K562 (cell line): ENCODE measurements around the gene AMBRA1. TPM values are rescaled to one million over a fixed set of nuclear protein-coding genes. Genes with fewer than 3 reads are reported as not detected.

ENCODE experiments used
- ATAC-seq: fragments of 200-7000 bp; cut with Tn5 transposase; 3 replicates; pipeline ENCODE4 v1.9.1; 2020; ENCODE audit warnings: moderate library complexity
- BruUV-seq: library from RNA; stranded (reverse); fragments of 400-500 nt; replicated peaks from 2 replicates; lab custom pipeline; 2021; lab: Mats Ljungman, UMichigan
- CTCF ChIA-PET: fragments of 300-600 bp; formaldehyde crosslinking; extraction: SDS; loops from one replicate; lab custom pipeline; 2021; ENCODE audit warnings: low intra/inter-chr PET ratio; lab: Yijun Ruan, JAX
- POLR2A ChIA-PET: fragments of 300-600, 350-650 bp; sonication (Branson Sonifier 250); formaldehyde crosslinking; extraction: SDS; loops from one replicate; lab custom pipeline; 2021; ENCODE audit warnings: antibody characterized with exemption, inconsistent platforms; lab: Yijun Ruan, JAX
- DNase-seq, 4 experiments: peaks; one replicate each; pipeline versions ENCODE4 v3.0.0 to v3.0.0-alpha.2; 2011 to 2018; ENCODE audit warnings: low spot score in 3 of 4, mixed read lengths in 3 of 4; ENCODE audit errors: extremely low read depth in 1 of 4
- FAIRE-seq: peaks from 2 replicates; lab custom pipeline; 2011; peaks lifted over from hg19 to GRCh38; lab: Jason Lieb, UNC
- H2AFZ ChIP-seq: 2 replicates; pipeline ENCODE4 v1.6.0; 2011; ENCODE audit warnings: low read depth, low read length, control low read depth, inconsistent platforms
- H3K27ac ChIP-seq: fragments of 200-600 bp; 3 replicates; pipeline ENCODE4 v1.8.0; 2011; ENCODE audit warnings: low read depth, mild to moderate bottlenecking, control low read depth, inconsistent platforms, low read length, moderate library complexity, mixed read lengths; ENCODE audit errors: extremely low read depth
- H3K27me3 ChIP-seq, 2 experiments: fragments of 300-600 bp in 1 of 2; 2 replicates in 1 of 2; 3 replicates in 1 of 2; pipeline versions ENCODE4 v1.6.0 to v1.8.0; 2011; ENCODE audit warnings: inconsistent platforms in 2 of 2, low read length in 2 of 2, mild to moderate bottlenecking in 1 of 2, mixed read lengths in 1 of 2, moderate library complexity in 1 of 2; ENCODE audit not compliant: control insufficient read depth in 2 of 2, insufficient read depth in 2 of 2
- H3K36me3 ChIP-seq: fragments of 300-600 bp; 3 replicates; pipeline ENCODE4 v1.8.0; 2011; ENCODE audit warnings: mild to moderate bottlenecking, low read length, inconsistent platforms; ENCODE audit not compliant: control insufficient read depth, insufficient read depth
- H3K4me1 ChIP-seq, 2 experiments: fragments of 200-600 bp in 1 of 2; replicated peaks in 1 of 2; 2 replicates in 1 of 2; 3 replicates in 1 of 2; pipeline versions ENCODE4 v1.5.1 to v1.8.0; 2011; ENCODE audit warnings: inconsistent platforms in 2 of 2, low read length in 2 of 2, mild to moderate bottlenecking in 1 of 2, mixed read lengths in 1 of 2, moderate library complexity in 1 of 2; ENCODE audit not compliant: control insufficient read depth in 2 of 2, insufficient read depth in 2 of 2
- H3K4me2 ChIP-seq: 2 replicates; pipeline ENCODE4 v1.6.1; 2011; ENCODE audit warnings: low read length, control low read depth, inconsistent platforms, mixed read lengths; ENCODE audit not compliant: insufficient read depth
- H3K4me3 ChIP-seq: fragments of 200-600 bp; sonication (generic), shearing (Covaris generic); 2 replicates; pipeline ENCODE4 v1.5.1; 2016; ENCODE audit warnings: control low read depth, inconsistent platforms
- H3K79me2 ChIP-seq: fragments of 200-600 bp; 3 replicates; pipeline ENCODE4 v1.8.0; 2011; ENCODE audit warnings: low read length, inconsistent platforms; ENCODE audit not compliant: control insufficient read depth, insufficient read depth
- H3K9ac ChIP-seq, 2 experiments: 2 replicates each; pipeline versions ENCODE4 v1.6.0 to v1.6.1; 2011; ENCODE audit warnings: low read depth in 2 of 2, low read length in 2 of 2, control low read depth in 1 of 2, inconsistent platforms in 1 of 2, mild to moderate bottlenecking in 1 of 2, mixed read lengths in 1 of 2; ENCODE audit not compliant: insufficient read depth in 1 of 2
- H3K9me1 ChIP-seq: one replicate; pipeline ENCODE4 v1.6.0; 2011; ENCODE audit warnings: inconsistent platforms, mild to moderate bottlenecking, low read length, moderate library complexity; ENCODE audit not compliant: control insufficient read depth, insufficient read depth
- H3K9me3 ChIP-seq: replicated peaks from 2 replicates; pipeline ENCODE4 v1.5.1; 2011; ENCODE audit warnings: low read depth, low read length, inconsistent platforms; ENCODE audit not compliant: control insufficient read depth, insufficient read depth
- H4K20me1 ChIP-seq: replicated peaks from 2 replicates; pipeline ENCODE4 v1.6.1; 2011; ENCODE audit warnings: low read length, inconsistent platforms, mixed read lengths; ENCODE audit not compliant: control insufficient read depth, insufficient read depth
- COPS2 ChIP-seq: fragments of 450-650 bp; conservative IDR thresholded peaks from 2 replicates; pipeline ENCODE4 v1.6.1; 2016; ENCODE audit warnings: mild to moderate bottlenecking, moderate library complexity
- CREBBP ChIP-seq: IDR thresholded peaks from one replicate; pipeline ENCODE4 v1.6.1; 2012; ENCODE audit warnings: low read depth, mild to moderate bottlenecking, control low read depth, inconsistent platforms, low read length
- DDX20 ChIP-seq: fragments of 450-650 bp; IDR thresholded peaks from 2 replicates; pipeline ENCODE4 v1.6.1; 2016; ENCODE audit warnings: missing genetic modification characterization, low read depth, mild to moderate bottlenecking, missing compliant biosample characterization, moderate library complexity
- EGR1 ChIP-seq: fragments of 450-650 bp; conservative IDR thresholded peaks from 2 replicates; pipeline ENCODE4 v1.6.1; 2017; ENCODE audit warnings: mild to moderate bottlenecking
- ELF1 ChIP-seq: fragments of 200-800 bp; sonication (Bioruptor generic); IDR thresholded peaks from 2 replicates; pipeline ENCODE4 v1.6.1; 2016; ENCODE audit warnings: missing genetic modification characterization, missing compliant biosample characterization
- FIP1L1 ChIP-seq: fragments of 200-400 bp; formaldehyde crosslinking; IDR thresholded peaks from 2 replicates; pipeline ENCODE4 v1.6.1; 2018; ENCODE audit warnings: mild to moderate bottlenecking, low read depth, low read length; ENCODE audit not compliant: poor library complexity, severe bottlenecking
- NR4A1 ChIP-seq, 2 experiments: fragments of 250-450 bp in 1 of 2; fragments of 450-650 bp in 1 of 2; sonication (Bioruptor Pico) in 1 of 2; IDR thresholded peaks; 2 replicates each; pipeline versions ENCODE4 v1.4.0 to v1.6.1; 2016 to 2020; ENCODE audit warnings: mild to moderate bottlenecking in 2 of 2, missing compliant biosample characterization in 1 of 2, missing genetic modification characterization in 1 of 2, moderate library complexity in 1 of 2
- POLR2G ChIP-seq: fragments of 200-400 bp; formaldehyde crosslinking; IDR thresholded peaks from 2 replicates; pipeline ENCODE4 v1.6.1; 2017; ENCODE audit warnings: low read depth, mild to moderate bottlenecking, antibody characterized with exemption, low read length, moderate library complexity
- SMARCA4 ChIP-seq: fragments of 450-650 bp; IDR thresholded peaks from 2 replicates; pipeline ENCODE4 v1.6.1; 2016
- USF2 ChIP-seq: sonication (generic); formaldehyde crosslinking; IDR thresholded peaks from 2 replicates; pipeline ENCODE4 v1.5.0; 2020; ENCODE audit warnings: missing genetic modification reagents
- ZNF316 ChIP-seq: fragments of 450-650 bp; IDR thresholded peaks from 2 replicates; pipeline ENCODE4 v1.6.1; 2016
- ZNF347 ChIP-seq: fragments of 450-650 bp; formaldehyde crosslinking; IDR thresholded peaks from 2 replicates; pipeline ENCODE4 v1.4.0; 2020; ENCODE audit warnings: low read depth, mild to moderate bottlenecking, moderate library complexity
- ZNF644 ChIP-seq: fragments of 200-800 bp; sonication (Bioruptor generic); IDR thresholded peaks from 2 replicates; pipeline ENCODE4 v1.6.1; 2016; ENCODE audit warnings: low read depth, missing genetic modification characterization, missing compliant biosample characterization
- ZNF77 ChIP-seq: fragments of 250-450 bp; sonication (Bioruptor Pico); IDR thresholded peaks from 2 replicates; pipeline ENCODE4 v1.5.0; 2020
- WGBS: fragments of 100-300 bp; shearing (Covaris generic); methylation state at CpG from one replicate; pipeline ENCODE4 v1.1.6; 2016; ENCODE audit warnings: low coverage, mixed read lengths; ENCODE audit not compliant: insufficient coverage; ENCODE audit errors: missing lambda C conversion rate; 5-methylcytosine and 5-hydroxymethylcytosine counted together
- in situ Hi-C: fragments of 300-500 bp; cut with MboI; formaldehyde crosslinking; loops from 4 replicates; pipeline ENCODE4 v1.15.0; 2018; ENCODE audit warnings: inconsistent platforms, mixed read lengths
- intact Hi-C: fragments of 100-400 bp; cut with micrococcal nuclease; formaldehyde crosslinking; loops from 2 replicates; pipeline ENCODE4 v1.14.2; 2022
- polyA plus RNA-seq, 8 experiments: library from polyadenylated mRNA; depleted of rRNA in 4 of 8; stranded (reverse) in 5 of 8; unstranded in 3 of 8; fragments of >200 nt; fragmentation: Nextera tagmentation in 2 of 8; fragmentation: Illumina TruSeq in 1 of 8; extraction: Ambion mirVana in 2 of 8; extraction: Trizol in 1 of 8; gene quantifications; 2 replicates each; pipeline versions ENCODE4 v1.2.1 to v1.2.3, GENCODE V29; 2011 to 2014; ENCODE audit warnings: inconsistent platforms in 1 of 8, missing spikeins in 1 of 8
- total RNA-seq, 7 experiments: library from RNA; depleted of rRNA in 6 of 7; stranded (reverse); fragments of >200 nt in 6 of 7; fragmentation: Illumina TruSeq in 2 of 7; extraction: Trizol in 2 of 7; gene quantifications; 2 replicates each; pipeline versions ENCODE4 v1.2.1 to v1.2.3, GENCODE V29; 2011 to 2021; ENCODE audit warnings: low replicate concordance in 1 of 7
- TF ChIP-seq, protein P1 (sequence below): fragments of 450-650 bp; IDR thresholded peaks from 2 replicates; pipeline ENCODE4 v1.6.1; 2016
- TF ChIP-seq, protein P2 (sequence below): fragments of 450-650 bp; conservative IDR thresholded peaks from 2 replicates; pipeline ENCODE4 v1.6.1; 2016; ENCODE audit warnings: missing genetic modification characterization, low read depth, mild to moderate bottlenecking, control low read depth, missing compliant biosample characterization

The AMBRA1 gene
- total and polyA plus RNA-seq, 9 of the 15 experiments (the other 6 are each of a cell fraction or from before 2014, with no cell fraction given), result 0.15 to 24.5 (median 13.0) TPM

DNA sequence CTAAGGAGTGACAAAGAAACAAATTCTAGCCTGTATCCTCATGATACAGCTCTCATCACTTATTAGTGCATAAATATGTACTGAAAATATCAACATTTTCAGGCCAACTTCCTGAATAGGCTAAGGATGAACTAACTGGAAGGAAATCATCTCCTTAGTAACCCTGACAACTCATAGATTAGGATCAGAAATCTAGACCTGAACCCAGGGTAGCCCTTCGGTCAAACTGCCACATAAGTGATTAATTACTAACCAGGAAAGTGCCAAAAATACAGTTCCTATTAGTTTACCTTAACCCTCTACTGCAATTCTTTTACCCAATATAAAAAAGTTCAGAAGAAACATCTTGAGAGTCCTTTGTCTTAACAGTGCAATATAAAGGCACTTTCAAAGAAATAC, 40.0 kb downstream of the AMBRA1 start:
- no peak overlapping the region for H3K9ac ChIP-seq
- no peaks in the 10 kb centered on the region for H3K9me3 ChIP-seq
- H3K4me2 ChIP-seq, result peak overlapping the region; percentile 20; the same call in 1 of the 2 replicates
- H3K4me3 ChIP-seq, result no peak overlapping the region
- peaks cover 25 to 48% of the 10 kb centered on the region in 2 experiments for H3K4me1 ChIP-seq
- peak overlapping the region; percentile 42; the same call in 1 of the 3 replicates for H3K27ac ChIP-seq
- H4K20me1 ChIP-seq, result no peaks in the 10 kb centered on the region
- H2AFZ ChIP-seq, result no peak overlapping the region
- ChIA-PET POLR2A (interaction anchor here (1.0 to 2.1 kb wide), 2 partner anchors 22 to 41 kb away, joined by 3 to 9 read pairs; partner anchors contain the start of gene AMBRA1), CTCF (no interaction called here)
- peak in 2 of 4 experiments; percentile 24 to 37 for DNase-seq
- H3K9me1 ChIP-seq, result no peaks in the 10 kb centered on the region
- FAIRE-seq, result no peak
- ATAC-seq, result peak; percentile 5; the same call in 1 of the 3 replicates
- H3K27me3 ChIP-seq, result no peaks in the 10 kb centered on the region
- peaks cover 82% of the 10 kb centered on the region for H3K79me2 ChIP-seq
- 0% methylated on average over 1 of the region's 1 CpG for WGBS
- intact Hi-C loops, result no loop called here
- in situ Hi-C loops, result no loop called here
- no TSS peak for BruUV-seq
- H3K36me3 ChIP-seq, result no peaks in the 10 kb centered on the region
- TF ChIP-seq SMARCA4 (no peak), DDX20 (tag) (0 out of 2 replicates have a peak, but pooled peaks have one; percentile 39), ZNF644 (tag) (no peak), USF2 (CRISPR knock-in tag) (no peak), ELF1 (tag) (0 out of 2 replicates have a peak, but pooled peaks have one; percentile 46), ZNF316 (no peak), EGR1 (no peak), FIP1L1 (no peak), NR4A1 (CRISPR knock-in tag; IDR thresholded peaks at IDR 0.05) (no peak), NR4A1 (tag; IDR thresholded peaks at IDR 0.05) (no peak), ZNF347 (no peak), COPS2 (no peak), CREBBP (no peak), ZNF77 (no peak), POLR2G (no peak)
- TF ChIP-seq, protein P1, sequence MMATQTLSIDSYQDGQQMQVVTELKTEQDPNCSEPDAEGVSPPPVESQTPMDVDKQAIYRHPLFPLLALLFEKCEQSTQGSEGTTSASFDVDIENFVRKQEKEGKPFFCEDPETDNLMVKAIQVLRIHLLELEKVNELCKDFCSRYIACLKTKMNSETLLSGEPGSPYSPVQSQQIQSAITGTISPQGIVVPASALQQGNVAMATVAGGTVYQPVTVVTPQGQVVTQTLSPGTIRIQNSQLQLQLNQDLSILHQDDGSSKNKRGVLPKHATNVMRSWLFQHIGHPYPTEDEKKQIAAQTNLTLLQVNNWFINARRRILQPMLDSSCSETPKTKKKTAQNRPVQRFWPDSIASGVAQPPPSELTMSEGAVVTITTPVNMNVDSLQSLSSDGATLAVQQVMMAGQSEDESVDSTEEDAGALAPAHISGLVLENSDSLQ, result peak; percentile 93
- TF ChIP-seq, protein P2, sequence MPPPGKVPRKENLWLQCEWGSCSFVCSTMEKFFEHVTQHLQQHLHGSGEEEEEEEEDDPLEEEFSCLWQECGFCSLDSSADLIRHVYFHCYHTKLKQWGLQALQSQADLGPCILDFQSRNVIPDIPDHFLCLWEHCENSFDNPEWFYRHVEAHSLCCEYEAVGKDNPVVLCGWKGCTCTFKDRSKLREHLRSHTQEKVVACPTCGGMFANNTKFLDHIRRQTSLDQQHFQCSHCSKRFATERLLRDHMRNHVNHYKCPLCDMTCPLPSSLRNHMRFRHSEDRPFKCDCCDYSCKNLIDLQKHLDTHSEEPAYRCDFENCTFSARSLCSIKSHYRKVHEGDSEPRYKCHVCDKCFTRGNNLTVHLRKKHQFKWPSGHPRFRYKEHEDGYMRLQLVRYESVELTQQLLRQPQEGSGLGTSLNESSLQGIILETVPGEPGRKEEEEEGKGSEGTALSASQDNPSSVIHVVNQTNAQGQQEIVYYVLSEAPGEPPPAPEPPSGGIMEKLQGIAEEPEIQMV (tag), result no peak
